ENCODE measurements around the gene SLC22A5.

- TF ChIP-seq, protein P1, sequence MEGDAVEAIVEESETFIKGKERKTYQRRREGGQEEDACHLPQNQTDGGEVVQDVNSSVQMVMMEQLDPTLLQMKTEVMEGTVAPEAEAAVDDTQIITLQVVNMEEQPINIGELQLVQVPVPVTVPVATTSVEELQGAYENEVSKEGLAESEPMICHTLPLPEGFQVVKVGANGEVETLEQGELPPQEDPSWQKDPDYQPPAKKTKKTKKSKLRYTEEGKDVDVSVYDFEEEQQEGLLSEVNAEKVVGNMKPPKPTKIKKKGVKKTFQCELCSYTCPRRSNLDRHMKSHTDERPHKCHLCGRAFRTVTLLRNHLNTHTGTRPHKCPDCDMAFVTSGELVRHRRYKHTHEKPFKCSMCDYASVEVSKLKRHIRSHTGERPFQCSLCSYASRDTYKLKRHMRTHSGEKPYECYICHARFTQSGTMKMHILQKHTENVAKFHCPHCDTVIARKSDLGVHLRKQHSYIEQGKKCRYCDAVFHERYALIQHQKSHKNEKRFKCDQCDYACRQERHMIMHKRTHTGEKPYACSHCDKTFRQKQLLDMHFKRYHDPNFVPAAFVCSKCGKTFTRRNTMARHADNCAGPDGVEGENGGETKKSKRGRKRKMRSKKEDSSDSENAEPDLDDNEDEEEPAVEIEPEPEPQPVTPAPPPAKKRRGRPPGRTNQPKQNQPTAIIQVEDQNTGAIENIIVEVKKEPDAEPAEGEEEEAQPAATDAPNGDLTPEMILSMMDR (IDR thresholded peaks at IDR 0.05), result no peak
- TF ChIP-seq POLR2A (IDR thresholded peaks at IDR 0.05), result no peak
Measured at GRCh38 chr5:132363431-132364112, 5.9 kb upstream of the SLC22A5 start.
